ENCODE results near the gene GPC6.

Gene GPC6

DNA sequence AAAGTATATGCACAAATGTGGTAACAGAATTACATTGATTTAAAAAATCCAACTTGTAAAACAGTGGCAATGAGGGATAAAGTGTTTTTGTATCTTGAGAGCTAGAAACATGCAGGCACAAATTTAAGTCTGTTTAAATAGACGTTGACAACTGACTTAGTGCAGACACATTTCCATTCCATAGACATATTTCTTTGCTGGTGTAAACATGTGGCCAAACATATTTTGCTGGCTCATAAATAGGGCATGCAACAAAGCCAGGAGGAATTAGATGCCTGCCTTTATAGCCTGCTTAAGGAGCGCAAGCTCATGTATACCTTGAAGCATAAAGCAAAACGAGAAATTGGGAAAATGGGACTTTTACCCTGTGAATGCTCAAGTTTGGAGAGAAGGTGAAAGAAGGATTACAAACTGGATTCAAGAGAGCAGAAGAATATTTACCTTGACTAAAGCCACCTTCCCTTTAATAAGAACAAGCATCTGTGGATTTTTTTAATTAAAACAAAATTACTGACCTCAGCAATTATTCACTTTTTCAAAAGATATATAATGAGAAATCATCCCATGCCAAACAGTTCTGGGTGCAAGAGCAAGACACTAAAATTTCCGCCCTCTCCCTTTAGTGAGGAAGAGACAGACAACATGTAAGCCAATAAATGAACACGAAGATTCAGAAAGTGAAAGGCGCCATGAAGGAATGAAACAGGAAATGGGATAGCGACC, 1181.9 kb downstream of the GPC6 start:
- DNase-seq, result no peak

DNA sequence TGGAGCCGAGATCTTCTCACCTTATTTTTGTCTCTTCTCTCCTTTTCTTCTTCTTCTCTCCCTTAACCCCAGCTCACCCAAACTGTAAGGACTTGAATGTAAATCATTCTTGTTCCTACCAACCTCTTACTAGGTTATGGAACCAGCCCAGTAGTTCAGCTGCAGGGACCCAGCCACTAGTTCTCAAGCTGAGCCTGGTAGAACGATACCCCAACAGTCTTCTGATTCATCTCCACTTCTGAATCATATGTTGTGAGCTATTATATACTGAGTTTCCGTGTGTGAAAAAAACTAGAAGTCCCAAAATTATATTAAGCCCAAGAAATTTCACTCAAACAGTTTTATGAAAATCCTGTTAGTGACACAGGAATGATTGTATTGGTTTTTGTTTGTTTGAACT, 1185.1 kb downstream of the GPC6 start:
- DNase-seq, result no peak

DNA sequence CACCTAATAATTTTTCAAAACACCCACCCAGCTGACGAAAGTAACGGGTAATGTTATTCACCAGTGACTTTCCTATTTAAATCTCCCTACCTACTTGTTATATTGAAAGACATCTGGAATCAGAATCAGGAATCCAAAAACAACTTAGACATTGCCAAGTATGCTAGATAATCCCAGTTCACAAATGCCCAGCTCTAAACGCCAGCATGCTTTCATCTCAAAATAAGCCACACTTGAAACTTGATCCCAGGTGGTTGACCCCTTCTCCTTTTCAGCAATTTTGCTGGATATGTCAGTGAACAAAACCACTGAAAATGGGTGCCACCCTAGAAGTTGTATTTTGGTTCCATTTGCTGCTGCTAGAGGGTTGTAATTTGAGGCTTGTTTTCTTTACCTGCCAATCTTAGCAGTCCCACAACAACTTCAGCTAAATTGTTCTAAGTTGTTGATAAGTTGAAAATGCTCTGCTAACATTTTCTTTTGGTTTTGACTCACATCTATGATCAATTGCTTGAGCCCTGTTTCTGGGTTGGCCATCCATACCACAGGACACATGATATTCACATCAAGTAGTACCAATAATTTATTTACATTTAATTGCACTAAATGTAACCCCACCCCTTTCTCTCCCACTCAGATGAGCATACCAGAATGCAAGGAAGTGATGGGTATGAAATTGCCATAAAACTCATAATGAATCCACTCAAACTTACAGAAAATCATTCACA, 1186.4 kb downstream of the GPC6 start:
- no peak for DNase-seq

DNA sequence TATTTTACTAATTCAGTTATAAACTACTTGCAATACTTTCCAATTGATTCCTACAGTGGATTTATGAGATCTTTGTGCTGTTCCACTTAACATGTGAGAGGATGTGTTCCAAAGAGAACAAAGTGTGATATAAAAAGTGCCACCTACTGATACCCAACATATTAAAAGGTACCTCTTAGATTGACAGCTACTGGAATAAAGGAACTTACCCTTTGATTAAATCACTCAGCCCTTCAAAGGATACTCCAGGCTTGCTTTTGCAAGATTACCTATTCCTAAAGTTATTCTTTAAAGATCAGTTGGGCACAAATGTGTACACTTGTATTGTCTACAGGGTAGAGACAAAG, 1187.0 kb downstream of the GPC6 start:
- DNase-seq, result no peak

DNA sequence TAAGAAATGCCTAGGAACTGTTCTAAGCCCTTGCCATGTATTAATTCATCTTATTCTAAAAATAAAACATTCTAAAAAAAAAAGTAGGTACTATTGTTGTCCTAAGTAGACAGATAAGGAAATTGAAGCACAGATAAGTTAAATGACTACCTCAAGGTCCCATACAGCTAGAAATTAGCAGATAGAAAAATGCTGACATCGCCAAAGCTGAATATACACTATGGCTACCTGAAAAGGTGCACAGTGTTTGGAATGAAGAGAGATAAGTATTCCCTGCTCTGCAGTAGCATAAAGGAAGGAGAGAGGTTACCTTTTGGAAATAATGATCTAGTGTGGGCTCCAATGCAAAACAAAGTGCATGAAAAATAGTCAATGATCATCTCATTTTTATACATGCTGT, 1187.5 kb downstream of the GPC6 start:
- DNase-seq, result no peak

DNA sequence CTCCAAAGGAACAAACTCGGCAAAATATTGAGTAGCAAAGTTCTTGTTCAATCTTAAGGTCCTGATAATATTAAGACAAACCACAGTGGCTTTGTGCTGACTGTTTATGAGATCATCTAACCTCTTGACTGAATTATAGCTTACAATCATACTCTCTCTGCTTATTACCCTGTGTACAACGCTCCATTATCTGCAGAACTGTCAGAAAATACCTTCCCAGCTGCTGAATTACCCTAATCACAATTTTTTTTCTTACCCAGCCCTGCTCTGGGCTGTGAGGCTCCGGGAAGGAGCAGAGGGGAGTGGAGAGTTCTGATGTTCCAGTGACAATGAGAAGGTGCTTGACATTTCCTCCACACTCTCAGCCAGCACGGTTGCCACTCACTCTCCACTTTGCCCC, 1188.1 kb downstream of the GPC6 start:
- DNase-seq, result peak; percentile 68

DNA sequence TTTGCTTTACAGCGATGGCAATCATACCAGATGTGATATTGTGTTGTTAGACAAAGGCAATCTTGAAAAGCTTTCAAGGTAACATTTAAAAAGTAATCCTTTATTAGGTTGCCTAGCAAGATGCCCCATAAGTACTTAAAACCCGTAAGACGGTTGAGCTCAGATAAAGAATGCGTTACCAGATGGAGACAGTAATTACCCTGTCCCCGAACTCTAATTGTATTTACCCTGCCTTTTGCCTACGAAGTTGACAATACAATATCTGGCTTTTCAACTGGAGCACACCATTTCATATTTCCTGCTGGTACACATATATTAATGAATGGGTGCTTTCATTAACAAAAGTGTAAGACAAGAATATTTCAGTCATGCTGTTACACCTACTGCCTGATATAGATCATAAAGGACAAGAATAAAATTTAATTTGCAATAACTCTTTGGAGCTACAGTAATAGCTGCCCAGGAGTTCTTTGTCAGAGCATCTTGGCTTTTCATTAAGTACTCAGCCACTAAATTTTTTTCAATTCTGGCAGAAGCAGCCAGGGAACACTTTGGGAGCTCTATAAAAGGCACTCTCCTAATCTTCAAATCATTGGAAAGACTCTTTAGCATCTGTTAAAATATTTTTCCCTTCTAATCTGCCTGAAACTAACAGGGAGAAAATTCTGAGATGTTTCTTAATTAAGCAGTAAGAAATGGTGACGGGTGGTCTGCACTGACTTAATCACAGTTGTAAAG, 1189.1 kb downstream of the GPC6 start:
- peak; percentile 82 for DNase-seq

DNA sequence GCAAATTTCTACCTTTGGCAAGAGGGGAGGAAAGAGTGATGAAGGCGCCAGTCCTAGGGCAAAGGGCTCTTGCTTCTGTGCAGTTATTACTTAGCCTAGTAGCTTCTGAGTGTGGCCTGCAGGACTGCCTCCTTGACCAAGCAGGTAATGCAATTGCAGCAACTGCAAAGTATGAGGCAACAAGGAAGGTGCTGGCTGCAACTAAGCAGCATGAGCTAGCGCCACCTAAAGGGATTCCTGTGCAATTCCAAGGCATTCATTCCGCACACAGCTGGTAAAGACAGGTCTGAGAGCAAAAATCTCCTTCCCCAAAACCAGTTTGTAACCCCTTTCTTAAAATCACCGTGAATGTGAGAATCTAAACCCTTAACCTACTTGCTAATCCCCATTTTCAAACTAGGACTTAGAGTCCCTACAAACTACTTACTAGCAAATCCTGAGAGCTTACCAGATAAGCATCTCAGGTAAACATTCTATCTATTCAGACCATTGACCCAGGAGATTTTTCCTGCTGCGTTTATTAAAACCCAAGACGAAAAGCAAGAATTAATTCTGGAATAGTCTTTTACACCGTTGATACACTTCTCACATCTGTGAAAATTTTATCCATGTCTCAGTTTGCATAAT, 1190.0 kb downstream of the GPC6 start:
- DNase-seq, result peak; percentile 15

DNA sequence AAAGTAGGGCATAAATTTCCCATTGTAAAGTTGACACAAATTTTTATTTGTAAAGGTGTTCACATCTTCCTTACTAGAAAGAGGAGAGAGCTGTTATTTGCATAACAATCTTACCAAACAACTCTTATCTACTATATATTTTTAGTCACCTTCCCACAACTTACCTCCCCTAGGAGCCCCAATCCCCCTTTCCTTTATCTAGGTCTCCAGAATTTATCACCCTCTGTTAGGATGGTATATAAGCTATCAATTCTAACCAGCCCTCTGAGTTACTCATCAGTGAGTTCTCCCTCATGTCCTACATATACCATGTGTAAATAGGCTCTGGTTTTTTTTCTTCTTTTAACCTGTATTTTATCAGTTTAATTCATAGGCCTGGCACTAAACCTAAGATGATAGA, 1190.7 kb downstream of the GPC6 start:
- no peak for DNase-seq

DNA sequence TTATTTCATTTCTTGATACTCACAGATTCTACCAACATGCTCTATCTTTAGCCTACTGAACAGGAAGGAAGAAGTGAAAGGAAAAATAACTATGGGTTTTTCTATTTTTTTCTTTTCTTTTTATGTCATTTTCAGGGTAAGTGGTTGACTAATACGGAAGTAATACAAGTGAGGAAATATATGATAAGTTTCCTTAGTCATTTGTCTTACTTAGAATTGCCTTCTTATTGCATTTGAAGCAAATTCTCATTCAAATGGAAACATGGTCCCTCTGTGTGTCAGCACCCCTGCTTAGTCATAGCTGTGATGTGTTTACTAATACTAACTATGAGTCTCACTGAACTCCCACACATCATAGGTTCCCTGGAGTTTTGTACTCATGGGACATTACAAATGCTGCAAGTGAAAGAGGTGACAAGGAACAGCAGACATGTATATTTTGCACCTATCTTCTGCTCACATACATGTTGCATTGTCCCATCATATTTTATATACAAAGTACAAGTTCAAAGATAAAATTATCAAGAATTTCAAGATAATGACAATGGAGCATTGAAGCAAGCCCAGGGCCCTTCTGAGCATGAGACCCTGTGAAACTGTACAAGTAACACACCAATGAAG, 1192.8 kb downstream of the GPC6 start:
- no peak for DNase-seq

DNA sequence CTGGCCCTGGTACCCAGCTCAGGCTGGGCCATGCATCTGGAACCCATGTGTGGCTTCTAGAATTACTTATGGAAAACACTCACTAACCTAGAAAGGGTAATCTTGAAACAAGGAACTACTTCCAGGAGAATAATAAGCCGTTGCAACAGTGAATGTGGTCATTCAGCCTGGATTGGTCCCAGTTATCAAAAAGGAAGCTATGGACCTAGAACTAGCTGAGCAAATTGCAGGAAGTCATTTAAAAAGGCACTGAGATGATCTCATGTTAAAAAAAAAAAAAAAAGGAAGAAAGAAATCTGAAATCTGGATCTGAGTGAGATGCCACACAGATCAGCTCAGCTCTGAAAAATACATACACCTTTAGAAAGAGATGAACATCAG, 1193.3 kb downstream of the GPC6 start:
- DNase-seq, result no peak

DNA sequence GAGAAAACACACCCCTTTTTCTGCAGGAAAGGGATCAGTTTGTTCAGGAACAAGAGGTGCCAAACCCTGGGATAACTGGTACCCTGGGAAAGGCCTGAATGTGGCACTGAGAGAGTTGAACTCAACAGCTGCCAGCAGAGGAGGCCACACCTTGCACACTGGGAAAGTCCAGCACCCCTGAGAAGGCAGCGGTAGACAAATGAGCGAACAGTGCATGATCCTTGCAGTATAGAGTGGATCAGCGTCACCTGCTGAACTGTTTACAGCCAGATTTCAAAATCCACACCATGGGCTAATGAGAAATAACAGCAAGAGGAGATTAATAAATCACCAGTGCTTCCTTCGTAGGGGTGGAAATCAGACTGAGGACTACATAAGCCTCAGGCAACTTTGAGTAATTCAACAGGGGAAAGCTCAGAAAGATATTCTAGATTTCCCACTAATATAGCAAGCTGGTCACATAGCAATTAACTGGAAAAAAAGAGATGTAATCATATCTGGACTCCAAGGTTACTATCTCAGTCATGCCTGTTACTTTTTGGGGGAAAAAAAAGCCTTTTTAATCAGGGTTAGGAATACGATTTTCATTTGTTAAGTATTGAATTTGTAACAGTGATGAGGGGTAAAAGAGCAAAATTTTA, 1200.8 kb downstream of the GPC6 start:
- DNase-seq, result no peak

DNA sequence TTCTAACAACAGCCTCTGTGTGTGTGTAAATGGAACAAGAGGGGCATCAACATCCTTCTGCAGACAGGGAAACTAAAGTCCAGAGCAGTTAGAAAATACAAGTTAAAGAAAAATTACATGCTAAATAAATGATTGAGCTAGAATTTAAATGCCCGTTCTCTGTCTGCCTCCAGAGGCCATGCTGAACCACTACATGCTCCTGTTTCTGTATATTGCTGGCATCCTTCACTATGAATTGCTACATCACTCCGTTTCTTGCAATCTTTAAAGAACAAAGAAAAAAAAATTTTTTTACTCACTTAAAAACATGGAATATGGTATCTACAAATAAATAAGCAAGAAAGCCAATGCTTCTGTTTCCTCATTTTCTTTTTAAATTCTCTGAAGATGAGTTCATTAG, 1205.0 kb downstream of the GPC6 start:
- peak; percentile 32 for DNase-seq

DNA sequence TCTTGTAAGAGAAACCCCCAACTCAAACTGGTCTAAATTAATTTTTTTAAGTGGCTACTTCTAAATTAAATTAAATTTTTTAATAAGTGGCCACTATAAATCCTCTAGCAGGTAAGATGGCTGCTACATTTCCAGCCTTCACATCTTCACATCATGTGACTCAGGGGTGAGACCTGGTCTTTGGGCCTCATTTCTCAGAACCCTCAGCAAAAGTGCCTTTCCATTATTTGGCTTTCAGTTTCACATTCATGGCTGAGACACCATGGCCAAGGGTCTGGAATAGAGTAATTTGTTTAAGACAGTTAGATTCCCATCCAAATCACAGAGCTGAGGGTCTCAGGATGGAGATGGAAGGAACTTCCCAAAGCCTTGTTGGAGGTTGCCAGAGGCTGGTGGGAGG, 1205.4 kb downstream of the GPC6 start:
- no peak for DNase-seq

DNA sequence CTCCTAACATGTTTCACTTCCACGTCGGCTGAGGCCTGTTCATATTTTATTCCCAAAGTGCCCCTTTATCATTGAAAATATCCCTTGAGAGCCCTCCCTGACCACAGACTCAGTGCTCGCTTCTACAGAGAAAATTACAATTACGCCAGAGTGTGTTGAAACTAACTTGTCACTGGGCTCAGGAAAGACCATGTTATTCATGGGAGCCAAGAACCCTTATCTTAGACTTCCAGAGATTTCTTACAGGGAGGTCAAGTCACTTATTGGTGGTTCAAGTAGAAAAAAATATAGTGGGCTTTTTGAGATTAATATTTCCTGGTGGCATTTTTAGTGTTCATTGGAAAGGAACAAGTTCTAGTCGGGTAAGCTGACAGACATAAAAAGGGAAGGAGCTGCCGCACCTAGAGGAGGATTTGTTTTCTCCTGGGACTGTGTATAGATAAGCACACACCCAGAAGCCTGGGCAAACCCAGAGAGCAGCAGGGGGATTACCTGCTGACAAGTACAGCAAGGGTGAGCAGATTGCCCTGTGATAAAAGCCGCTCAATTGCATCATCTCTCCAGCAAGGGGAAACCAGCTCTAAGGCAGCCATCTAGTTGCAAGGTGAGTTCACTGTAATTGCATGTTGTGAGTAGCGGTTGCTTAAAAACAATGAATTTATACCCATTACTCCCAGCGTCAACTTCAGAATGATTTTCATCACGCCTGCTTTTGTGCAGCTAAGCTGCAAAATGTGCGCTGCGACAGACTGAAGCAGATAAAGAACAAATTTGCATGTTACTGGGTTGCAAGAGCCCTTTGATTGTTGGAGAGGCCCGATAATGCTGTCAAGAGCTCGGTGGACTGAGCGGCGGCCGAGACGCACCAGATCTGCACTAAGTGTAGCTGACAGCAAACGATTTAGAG, 1206.7 kb downstream of the GPC6 start:
- peak; percentile 95 for DNase-seq

DNA sequence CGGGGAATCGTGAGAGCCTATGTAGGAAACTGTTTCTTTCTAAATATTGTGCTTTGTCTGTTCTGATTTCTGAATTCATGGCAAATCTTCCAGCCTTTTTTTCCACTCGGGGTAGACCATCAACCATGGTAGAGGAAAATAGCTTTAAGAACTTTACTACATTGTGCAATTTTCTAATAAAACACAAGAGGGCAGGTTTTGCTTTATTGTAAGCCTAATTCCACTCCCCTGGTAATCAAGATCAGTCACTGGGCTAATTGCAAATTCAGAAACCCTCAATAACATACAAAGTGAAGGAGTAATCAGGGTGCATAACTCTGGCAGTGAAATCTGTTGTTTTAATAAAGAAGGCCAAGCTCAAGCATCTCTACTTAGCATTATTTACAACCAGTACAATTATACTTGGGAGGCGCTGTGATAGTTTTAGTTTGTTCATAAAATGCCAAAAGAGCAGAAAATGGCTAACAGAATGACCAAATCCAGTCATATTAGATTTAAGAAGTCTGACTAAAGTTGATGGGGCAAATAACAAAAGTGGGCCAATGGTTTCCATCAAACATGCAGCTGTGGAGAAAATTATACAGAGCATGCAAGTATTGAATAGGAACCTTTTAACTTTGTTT, 1209.1 kb downstream of the GPC6 start:
- DNase-seq, result peak; percentile 77

DNA sequence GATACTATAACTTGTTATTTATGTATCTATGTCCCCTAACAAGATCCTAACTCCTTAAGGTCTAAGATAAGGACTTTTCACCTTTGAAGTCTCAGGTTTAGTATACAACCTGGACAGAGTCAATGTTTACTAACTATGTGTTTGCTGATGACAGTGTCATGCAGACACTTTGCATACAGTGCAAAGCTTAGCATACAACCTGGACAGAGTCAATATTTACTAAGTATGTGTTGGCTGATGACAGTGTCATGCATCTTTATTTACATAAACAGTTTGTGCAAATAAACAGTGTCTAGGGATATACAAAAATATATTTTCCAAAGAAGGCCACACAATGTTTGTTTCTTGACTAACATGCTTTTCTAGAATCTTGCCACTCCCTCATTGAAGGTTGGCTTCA, 1218.2 kb downstream of the GPC6 start:
- no peak for DNase-seq

DNA sequence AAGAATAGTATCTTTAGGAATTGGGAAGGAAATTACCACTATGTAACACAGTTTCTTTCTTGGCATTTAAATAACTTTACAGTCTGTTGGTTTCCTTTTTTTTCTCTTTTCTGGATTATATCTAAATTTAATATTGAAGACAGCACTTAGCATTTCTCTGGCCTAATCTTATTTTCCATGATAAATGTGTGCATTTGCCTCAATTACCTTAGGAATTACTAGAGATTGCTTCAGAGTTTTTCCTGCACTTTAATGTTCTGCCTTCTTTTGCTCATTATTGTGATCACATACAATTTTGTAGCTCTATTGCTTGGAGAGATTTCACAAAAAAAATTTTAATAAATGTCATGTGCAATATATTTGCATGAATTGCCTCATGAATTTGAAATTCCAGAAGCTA, 1227.7 kb downstream of the GPC6 start:
- no peak for DNase-seq

DNA sequence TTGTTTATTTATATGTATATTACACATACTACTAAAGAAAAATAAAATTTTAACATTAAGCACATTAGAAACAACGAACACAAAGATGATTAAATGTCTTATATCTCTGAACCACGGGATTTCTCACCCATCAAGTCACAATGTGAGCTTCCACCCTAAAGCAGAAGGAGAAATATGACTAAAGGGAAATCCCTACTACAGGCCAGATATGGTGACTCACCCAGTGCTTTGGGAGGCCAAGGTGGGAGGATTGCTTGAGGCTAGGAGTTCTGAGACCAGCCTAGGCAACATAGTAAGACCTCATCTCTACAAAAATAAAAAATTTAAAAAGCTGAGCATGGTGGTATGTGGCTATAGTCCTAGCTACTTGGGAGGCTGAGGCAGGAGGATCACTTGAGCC, 1228.3 kb downstream of the GPC6 start:
- DNase-seq, result no peak

DNA sequence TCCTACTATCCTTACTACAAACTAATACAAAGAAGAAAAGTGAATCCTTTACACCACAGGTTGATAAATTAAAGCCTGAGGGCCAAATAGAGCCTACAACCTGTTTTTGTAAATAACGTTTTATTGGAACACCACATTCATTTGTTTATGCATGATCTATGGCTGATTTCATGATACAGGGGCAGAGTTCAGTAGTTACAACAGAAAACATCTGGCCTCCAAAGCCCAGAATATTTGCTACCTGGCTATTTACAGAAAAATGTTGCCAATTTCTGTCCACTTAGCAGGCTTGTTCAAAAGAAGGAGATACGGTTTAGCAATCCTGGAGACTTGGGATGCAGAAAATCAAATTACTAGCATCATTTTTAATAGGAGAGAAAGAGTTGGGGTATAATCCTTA, 1228.8 kb downstream of the GPC6 start:
- no peak for DNase-seq

Data from NCI-H2171 treated with DMSO at 0.1 percent for 48 hours (cell line).